Astrocyte (in vitro differentiated cells and primary cell): ENCODE data around the gene C10orf120. TPM values are rescaled to one million over a fixed set of nuclear protein-coding genes. Genes with fewer than 3 reads are reported as not detected.

Experiments used
- DNase-seq: peaks from one replicate; pipeline ENCODE4 v3.0.0-alpha.2; 2010; ENCODE audit warnings: low read depth
- FAIRE-seq: peaks from 2 replicates; lab custom pipeline; 2011; peaks lifted over from hg19 to GRCh38; lab: Jason Lieb, UNC
- H2AFZ ChIP-seq: 2 replicates; pipeline ENCODE4 v1.6.0; 2012; ENCODE audit warnings: low read depth, low read length, inconsistent platforms
- H3K27ac ChIP-seq: 2 replicates; pipeline ENCODE4 v1.5.1; 2011; ENCODE audit warnings: low read depth, low read length, inconsistent platforms
- H3K27me3 ChIP-seq: 2 replicates; pipeline ENCODE4 v1.6.0; 2011; ENCODE audit warnings: low read length, inconsistent platforms; ENCODE audit not compliant: insufficient read depth
- H3K36me3 ChIP-seq: 2 replicates; pipeline ENCODE4 v1.5.1; 2011; ENCODE audit warnings: low read length, inconsistent platforms; ENCODE audit not compliant: insufficient read depth
- H3K4me1 ChIP-seq: 2 replicates; pipeline ENCODE4 v1.5.1; 2011; ENCODE audit warnings: low read length, inconsistent platforms; ENCODE audit not compliant: insufficient read depth
- H3K4me2 ChIP-seq: 2 replicates; pipeline ENCODE4 v1.6.0; 2012; ENCODE audit warnings: low read length, inconsistent platforms
- H3K4me3 ChIP-seq: 2 replicates; pipeline ENCODE4 v1.5.1; 2011; ENCODE audit warnings: low read depth, mild to moderate bottlenecking, low read length, inconsistent platforms; ENCODE audit not compliant: insufficient read depth
- H3K79me2 ChIP-seq: 2 replicates; pipeline ENCODE4 v1.6.0; 2012; ENCODE audit warnings: mild to moderate bottlenecking, low read length, inconsistent platforms; ENCODE audit not compliant: insufficient read depth
- H3K9ac ChIP-seq: 2 replicates; pipeline ENCODE4 v1.6.0; 2012; ENCODE audit warnings: mild to moderate bottlenecking, low read length, inconsistent platforms
- H3K9me3 ChIP-seq: 2 replicates; pipeline ENCODE4 v1.5.1; 2012; ENCODE audit warnings: low read depth, mild to moderate bottlenecking, low read length, inconsistent platforms; ENCODE audit not compliant: insufficient read depth
- H4K20me1 ChIP-seq: 2 replicates; pipeline ENCODE4 v1.6.0; 2012; ENCODE audit warnings: low read length, inconsistent platforms; ENCODE audit not compliant: insufficient read depth
- H3K27ac Mint-ChIP-seq: one replicate; pipeline ENCODE4 v1.8.0; 2021; ENCODE audit warnings: mild to moderate bottlenecking, mixed read lengths; ENCODE audit not compliant: unreplicated experiment
- H3K27me3 Mint-ChIP-seq: one replicate; pipeline ENCODE4 v1.8.0; 2021; ENCODE audit warnings: low read depth, mixed read lengths; ENCODE audit not compliant: unreplicated experiment
- H3K36me3 Mint-ChIP-seq: one replicate; pipeline ENCODE4 v1.8.0; 2021; ENCODE audit warnings: low read depth, mixed read lengths; ENCODE audit not compliant: unreplicated experiment
- H3K4me1 Mint-ChIP-seq: one replicate; pipeline ENCODE4 v1.8.0; 2021; ENCODE audit warnings: low read depth, mixed read lengths; ENCODE audit not compliant: unreplicated experiment
- H3K4me3 Mint-ChIP-seq: one replicate; pipeline ENCODE4 v1.8.0; 2021; ENCODE audit warnings: mild to moderate bottlenecking, moderate library complexity, mixed read lengths; ENCODE audit not compliant: unreplicated experiment
- H3K9me3 Mint-ChIP-seq: one replicate; pipeline ENCODE4 v1.8.0; 2021; ENCODE audit warnings: mild to moderate bottlenecking, mixed read lengths; ENCODE audit not compliant: unreplicated experiment
- CTCF ChIP-seq: IDR thresholded peaks from 2 replicates; pipeline ENCODE4 v1.5.1; 2011; ENCODE audit warnings: low read depth, mild to moderate bottlenecking, inconsistent platforms, low read length, moderate library complexity; ENCODE audit not compliant: insufficient read depth
- EZH2 ChIP-seq: IDR thresholded peaks from 2 replicates; pipeline ENCODE4 v1.6.1; 2012; ENCODE audit warnings: mild to moderate bottlenecking, low read length, inconsistent platforms; ENCODE audit not compliant: insufficient read depth
- total RNA-seq: library from RNA; stranded (reverse); gene quantifications from 2 replicates; pipeline ENCODE4 v1.2.1, GENCODE V29; 2021

The C10orf120 gene
- total RNA-seq, 1 donor from 2014 or later = not detected

DNA sequence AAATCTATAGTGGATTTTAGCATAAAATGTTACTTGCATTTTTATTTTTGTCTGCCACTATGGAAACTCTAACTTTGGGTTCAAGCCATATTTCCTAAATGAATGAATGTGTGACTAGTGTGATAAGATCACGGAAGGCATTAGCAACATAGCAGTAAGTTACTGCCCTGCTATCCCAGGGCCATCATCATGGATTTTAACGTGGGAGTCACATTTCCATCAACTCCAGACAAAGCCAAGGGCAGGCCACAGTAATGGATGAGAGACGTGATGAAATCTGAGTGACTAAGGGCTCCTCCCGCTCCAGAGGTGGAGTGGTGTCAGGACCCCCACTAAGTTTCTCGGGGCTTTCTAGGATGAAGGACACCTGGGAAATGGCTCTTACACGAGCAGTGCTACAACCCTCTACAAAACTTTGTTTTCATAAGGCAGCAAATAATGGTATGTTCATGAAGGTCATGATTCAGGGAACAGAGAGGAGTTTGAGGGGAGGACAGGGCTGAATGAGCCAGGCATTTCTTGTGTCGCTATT, 34.3 kb downstream of the C10orf120 start:
- Mint-ChIP-seq H3K9me3 (no peaks in the 10 kb centered on the region), H3K4me1 (peaks cover 5% of the 10 kb centered on the region), H3K36me3 (no peaks in the 10 kb centered on the region), H3K27me3 (peaks cover 37% of the 10 kb centered on the region), H3K4me3 (no peak overlapping the region), H3K27ac (no peak overlapping the region)
- Histone ChIP-seq H3K27ac (no peak overlapping the region), H3K9ac (no peak overlapping the region), H3K27me3 (no peaks in the 10 kb centered on the region), H3K4me3 (no peak overlapping the region), H3K4me2 (no peak overlapping the region), H3K4me1 (no peaks in the 10 kb centered on the region), H3K36me3 (no peaks in the 10 kb centered on the region), H3K9me3 (no peaks in the 10 kb centered on the region), H3K79me2 (no peaks in the 10 kb centered on the region), H4K20me1 (no peaks in the 10 kb centered on the region), H2AFZ (no peak overlapping the region)
- FAIRE-seq (no peak), DNase-seq (no peak)
- TF ChIP-seq CTCF (no peak), EZH2 (no peak)

- Histone ChIP-seq H3K79me2 (no peaks in the 10 kb centered on the region), H3K9me3 (no peaks in the 10 kb centered on the region), H3K27me3 (no peaks in the 10 kb centered on the region), H4K20me1 (no peaks in the 10 kb centered on the region), H3K9ac (no peak overlapping the region), H3K4me2 (no peak overlapping the region), H2AFZ (no peak overlapping the region), H3K36me3 (no peaks in the 10 kb centered on the region), H3K27ac (no peak overlapping the region), H3K4me1 (no peaks in the 10 kb centered on the region), H3K4me3 (no peak overlapping the region)
- no peak for FAIRE-seq
- Mint-ChIP-seq H3K4me1 (peaks cover 5% of the 10 kb centered on the region), H3K4me3 (no peak overlapping the region), H3K27me3 (peaks cover 32% of the 10 kb centered on the region), H3K36me3 (no peaks in the 10 kb centered on the region), H3K9me3 (no peaks in the 10 kb centered on the region), H3K27ac (no peak overlapping the region)
- DNase-seq = no peak
- no peak for TF ChIP-seq EZH2
- no peak for TF ChIP-seq CTCF
Measured at GRCh38 chr10:122664501-122664900, 35.1 kb downstream of the C10orf120 start.

DNA sequence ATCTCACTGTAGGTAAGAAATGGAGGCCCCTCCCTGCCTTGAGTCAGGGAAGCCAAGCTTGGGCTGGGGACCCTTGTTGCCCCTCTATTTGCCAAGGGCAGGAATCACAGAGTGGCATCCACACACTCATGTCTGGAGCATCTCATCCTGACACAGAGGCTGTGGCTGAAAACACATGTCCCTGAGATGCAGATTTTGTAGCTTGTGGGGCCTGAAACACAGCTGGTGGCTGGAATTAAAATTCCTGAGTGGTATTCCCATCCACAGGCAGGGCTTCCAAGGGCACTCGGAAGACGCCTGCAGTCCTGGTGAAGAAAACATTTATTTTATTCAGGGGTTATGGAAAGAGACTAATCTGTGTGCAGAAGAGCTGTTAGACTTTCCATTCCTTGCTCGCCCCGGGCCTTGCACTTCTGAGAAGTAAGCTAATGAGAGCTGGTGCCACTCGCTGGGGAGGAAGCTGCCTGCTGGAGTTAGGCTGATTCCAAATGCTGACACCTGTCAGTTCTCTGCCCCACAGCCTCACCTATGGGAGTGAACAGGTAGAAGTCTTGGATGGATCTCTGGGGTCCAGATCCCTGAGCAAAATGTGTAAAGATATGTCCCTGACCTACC, 36.0 kb downstream of the C10orf120 start:
- no peaks in the 10 kb centered on the region for H3K27me3 ChIP-seq
- no peak overlapping the region for H3K4me3 ChIP-seq
- no peak overlapping the region for H3K9ac ChIP-seq
- Mint-ChIP-seq H3K9me3 (no peaks in the 10 kb centered on the region), H3K27me3 (peaks cover 31% of the 10 kb centered on the region), H3K27ac (no peak overlapping the region), H3K4me3 (no peak overlapping the region), H3K36me3 (no peaks in the 10 kb centered on the region), H3K4me1 (peaks cover 5% of the 10 kb centered on the region)
- H2AFZ ChIP-seq = no peak overlapping the region
- DNase-seq (no peak), FAIRE-seq (no peak)
- H3K9me3 ChIP-seq = no peaks in the 10 kb centered on the region
- H3K4me1 ChIP-seq = no peaks in the 10 kb centered on the region
- no peak overlapping the region for H3K4me2 ChIP-seq
- H3K79me2 ChIP-seq = no peaks in the 10 kb centered on the region
- H4K20me1 ChIP-seq = no peaks in the 10 kb centered on the region
- H3K27ac ChIP-seq = no peak overlapping the region
- TF ChIP-seq EZH2 (no peak), CTCF (no peak)
- H3K36me3 ChIP-seq = no peaks in the 10 kb centered on the region
